ENCODE results near the gene VSX1.

VSX1 gene

DNA sequence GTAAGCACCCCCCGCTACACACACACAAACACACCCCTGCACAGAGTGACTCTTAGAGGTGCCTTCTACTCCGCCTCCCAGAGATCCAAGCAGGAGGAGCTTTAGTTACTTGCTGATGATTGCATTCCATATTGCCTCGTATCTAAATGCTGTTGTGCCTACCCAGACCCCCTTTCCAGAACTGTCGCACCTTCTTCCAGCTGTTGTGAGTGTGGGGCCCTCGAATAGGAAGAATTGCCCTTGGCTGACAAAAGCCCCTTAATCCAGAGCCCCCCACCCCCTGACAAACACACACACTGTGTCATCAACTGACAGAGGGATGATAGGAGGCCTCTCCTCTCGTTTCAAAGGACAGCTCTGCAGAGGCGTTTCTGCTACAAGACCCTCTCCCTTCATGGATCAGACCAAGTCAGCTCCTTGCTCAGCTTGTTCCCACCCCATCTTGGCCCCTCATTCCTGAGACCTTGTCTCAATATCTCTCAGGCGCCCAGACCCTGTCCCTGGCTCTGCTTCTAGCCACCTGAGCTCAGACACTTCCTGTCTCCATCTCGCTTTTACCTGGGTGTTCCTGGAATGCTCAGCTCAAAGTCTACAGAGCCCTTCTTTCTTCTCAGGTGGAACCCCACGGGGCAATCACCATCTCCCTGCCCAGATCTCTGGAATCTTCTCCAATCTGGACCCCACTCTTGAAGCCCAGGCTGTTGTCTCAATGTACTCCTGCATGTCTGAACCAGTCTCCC is 4.0 kb upstream of the VSX1 start:
- no peak for DNase-seq

DNA sequence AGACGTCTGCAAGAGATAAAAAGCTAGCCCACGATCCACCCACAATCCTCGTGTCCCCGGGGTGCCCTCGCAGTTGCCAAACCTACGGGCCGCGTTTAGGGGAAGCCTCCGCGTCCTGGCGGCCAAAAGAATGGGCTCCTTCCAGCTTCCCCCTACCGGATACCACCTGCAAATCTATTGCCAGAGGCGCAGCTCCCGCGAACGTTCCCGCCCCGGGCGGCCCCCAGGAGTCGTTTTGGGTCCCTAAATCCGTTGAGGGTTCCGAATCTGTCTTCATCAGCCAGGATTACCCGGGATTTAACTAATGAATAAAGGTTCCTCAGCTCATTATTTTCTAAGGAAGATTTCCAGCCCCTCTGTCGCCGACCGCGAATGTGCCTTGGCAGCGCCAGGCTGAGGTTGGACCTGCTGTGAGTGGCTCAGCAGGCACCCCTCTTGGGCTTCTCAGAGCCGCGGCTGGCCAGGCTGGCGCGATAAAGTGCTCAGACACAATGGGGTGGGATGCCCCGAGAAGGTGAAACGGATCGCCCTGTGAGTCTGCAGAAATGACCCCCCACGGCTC is 2.8 kb upstream of the VSX1 start:
- no peak for DNase-seq

DNA sequence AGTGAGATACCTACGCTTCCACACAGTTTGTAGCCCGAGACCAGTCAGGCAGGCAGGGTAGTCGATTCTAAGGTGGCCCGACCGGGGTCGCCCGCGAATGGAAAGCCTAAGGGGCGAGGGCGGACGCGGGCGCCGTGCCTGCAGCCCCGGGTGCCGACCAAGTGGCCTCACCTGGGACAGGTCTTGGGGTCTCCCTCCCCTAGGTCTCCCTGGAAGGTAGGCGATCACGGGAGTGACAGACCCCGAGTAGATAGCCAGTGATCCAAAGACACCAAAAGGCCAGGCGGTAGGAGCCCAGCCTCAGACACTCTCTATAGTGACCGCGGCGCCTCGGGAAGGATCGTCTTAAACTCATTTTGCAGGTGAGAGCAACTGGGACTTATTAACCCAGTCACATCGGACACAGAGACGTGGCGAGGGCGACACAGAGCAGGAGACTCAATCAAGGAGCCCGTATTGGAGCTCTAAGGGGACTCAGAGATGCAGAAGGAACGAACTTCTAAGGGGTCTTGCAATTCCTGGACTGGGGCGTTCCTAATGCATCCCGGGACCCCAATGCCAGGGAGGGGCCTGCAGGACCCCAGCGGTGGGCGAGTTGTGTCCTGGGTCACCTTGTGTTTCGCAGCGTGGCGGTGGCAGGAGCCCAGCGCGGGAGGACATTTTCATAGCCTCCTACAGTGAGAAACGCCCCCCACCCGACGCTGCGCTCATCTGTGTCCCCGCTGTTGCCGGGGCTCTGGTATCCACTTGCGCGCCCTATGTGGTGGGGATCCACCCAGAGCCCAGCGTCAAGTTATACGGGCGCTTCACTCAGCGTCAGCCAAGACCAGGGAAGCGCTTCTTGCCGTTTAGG is 2.1 kb upstream of the VSX1 start:
- no peak for DNase-seq

DNA sequence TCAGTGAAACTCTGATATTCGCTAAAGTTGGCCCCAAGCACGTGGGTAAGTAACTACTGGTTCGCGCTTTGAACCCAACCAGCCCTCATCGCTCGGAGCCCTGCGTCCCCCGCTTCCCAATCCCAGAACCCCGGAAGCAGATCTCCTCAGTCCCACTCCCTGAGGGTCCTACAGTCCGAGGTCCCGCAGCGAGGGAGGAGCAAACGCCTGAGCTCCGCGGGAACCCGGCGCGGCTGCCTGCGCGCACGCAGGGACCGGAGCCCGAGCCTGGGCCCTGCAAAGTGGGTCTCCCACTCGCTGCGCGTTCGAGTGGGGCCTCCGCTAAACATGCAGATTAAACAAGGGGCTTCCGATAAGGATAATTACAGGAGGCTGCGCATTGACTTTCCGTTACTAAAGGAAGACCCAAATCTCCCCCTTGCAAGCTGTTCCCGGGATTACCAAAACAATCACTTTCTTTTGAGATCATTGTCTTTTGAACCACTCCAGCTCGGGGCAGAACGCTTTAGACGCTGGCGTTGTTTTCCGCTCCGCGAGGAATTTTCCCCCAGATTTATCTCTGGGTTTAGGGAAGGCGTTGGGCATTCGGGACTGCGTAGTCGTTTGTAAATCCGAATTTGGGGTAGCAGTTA is 1.3 kb upstream of the VSX1 start:
- DNase-seq = no peak

DNA sequence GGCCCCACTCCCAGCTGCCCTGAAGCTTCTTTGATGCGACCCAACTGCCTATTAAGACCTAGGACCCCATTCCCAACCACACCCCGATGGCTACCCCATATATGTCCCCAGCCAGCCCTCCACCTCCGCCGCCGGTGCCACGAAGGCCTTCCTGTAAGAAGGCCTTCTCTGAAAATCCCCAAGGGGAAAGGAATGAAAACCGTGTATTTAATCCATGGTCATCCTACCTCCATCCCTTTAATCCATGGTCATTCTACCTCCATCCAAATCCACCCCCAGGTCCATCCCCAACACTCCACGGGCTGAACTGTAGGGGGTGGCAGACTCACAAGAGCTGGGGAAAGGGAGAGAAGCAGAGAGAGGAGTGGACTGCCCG is 545 bp upstream of the VSX1 start:
- DNase-seq = no peak

DNA sequence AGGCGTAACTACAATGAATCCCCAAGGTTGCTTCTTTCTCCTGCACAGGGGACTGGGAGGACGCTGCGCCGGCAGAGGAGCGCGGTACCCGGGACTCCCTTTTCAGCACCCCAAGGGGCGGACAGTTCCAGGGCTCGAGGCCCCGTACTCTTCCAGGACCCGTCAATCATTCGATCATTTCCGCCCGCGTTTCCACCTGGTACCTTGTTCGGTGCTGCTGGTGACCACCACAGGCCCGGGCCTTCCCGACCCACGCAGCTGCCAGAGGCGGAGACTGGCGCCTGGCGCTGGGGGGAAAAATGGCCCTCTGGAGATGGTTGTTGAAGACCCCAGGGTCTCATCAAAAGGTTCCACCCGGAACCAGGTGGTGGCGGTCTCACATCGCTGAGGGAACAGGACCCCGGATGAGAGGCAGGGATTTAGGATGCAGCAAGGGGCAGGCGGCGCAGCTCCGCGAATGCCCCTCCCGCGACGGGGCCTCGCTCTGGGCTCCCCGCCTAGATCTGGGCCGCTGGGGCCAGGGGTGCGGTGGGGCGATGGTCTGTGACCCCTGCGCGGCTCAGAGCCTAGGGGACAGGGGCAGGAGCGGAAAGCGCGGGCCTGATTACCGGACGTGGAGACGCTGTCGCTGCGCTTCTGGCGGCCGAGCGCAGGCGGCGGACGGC is 744 bp downstream of the VSX1 start:
- DNase-seq = no peak

DNA sequence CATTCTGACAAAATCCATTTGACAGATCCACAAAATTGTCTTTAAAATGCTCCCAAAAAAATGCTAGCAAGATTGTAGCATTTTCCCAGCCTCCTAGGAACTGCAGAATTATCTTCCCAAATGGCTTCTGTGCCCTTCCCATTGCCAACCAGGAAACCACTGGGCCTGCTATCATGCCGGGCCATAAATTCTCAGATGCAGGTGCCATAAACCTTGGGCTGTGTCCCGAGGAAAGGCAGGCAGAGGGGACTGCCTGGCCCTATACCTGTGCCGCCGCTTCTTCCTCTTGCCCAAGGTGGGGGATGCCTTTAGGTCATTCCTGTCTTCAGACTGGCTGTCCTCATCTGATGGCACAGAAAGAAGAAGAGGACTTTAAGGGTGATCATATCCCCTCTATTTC is 2.8 kb downstream of the VSX1 start:
- DNase-seq = no peak

DNA sequence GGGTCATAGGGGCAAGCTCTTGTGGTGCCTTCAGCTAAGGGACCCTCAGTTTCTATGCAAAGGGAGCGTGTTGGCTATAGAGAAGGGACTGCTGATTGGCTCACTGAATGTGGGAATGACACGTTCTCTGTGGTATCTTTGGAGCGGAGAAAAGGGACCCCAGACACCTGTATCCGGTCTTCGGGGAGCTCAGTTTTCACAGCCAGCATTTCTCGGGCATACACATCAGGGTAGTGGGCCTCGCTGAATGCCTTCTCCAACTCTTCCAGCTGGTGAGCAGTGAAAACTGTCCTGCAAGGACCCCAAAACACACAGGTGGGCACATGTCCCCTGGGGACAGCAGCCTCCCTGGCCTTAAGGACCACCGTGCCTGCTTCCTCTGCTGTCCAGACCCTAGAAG is 3.3 kb downstream of the VSX1 start:
- no peak for DNase-seq

DNA sequence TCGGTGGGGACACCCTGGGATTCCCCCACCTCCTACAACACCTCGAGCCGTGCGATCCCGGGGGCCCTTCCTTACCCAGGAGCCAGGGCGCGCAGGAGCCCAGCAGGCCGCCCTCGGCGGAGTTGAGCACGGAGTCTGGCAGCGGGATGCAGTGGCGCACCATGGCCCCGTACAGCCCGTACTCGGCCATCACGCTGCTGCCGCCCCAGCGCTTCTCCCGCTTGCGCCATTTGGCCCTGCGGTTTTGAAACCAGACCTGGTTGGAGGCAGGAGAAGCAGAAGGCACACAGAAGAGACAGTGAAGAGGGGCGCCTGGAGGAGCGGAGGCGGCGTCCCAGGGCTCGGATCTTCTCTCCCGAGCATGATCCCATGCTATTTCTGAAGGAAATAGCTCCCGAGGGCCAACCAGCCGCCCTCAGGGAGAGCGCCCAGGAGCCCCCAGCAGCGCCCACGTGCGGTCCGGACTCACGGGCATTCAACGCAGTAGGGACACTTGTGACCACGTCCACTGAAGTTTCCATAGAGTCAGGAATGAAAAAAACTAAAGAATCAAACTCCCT is 4.3 kb downstream of the VSX1 start:
- no peak for DNase-seq

DNA sequence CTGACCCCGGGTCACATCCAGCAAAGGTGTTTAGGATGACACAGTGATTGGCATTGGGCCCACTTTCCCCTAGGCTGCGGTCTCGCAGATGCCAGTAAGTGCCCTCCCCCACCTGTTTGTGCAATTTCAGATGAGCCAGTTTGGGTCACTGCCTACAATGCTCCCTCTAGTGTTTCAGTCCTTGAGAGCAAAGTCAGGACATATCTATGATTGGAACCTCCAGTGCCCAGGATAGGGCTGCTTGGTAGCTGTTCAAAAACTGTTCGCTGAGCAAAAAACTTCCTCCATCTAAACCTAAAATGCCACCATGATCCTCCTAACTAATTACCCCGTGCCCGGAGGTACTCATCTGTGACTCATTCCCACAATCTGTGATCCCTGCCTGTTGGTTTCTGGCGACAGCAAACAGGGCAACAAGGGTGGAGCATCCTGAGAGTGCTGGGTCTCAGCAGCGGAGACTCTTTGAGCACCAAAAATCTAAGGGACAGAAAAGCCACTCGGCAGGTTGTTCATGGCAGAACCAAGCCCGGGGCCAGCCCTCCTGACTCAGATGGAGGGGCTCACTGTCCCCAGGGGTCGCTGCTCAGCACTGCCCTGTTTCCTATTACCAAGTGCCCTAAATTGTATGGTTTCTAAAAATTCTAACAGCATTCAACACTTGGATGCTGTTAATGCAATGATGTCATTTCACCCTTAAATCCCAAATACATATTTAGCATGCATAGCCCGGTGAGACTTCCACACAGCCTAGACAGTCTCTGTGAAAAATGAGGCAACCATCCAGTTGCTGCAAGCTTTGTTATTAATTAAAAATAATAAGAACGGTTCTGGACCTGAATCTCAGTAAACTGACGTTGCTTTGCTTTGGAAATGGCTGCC is 5.0 kb downstream of the VSX1 start:
- DNase-seq = no peak

DNA sequence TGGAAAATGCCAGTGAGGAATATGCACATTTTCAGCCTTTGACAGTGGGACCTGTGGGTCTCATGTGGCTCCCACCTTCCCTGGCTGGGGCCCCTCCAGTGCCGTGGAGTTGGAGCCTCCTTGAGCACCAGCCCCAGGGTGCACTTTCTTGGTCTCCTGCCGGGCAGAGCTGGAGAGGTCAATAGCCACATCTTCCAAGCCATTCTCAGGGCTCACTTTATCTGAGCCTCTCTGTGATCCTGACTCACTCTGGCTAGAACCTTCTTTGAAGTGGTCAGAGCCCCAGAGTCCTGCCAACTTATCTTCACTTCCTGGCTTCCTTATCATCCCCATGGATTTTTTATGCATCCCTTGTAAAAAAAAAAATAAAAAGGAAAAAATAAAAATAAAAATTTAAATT is 5.7 kb downstream of the VSX1 start:
- DNase-seq = no peak

DNA sequence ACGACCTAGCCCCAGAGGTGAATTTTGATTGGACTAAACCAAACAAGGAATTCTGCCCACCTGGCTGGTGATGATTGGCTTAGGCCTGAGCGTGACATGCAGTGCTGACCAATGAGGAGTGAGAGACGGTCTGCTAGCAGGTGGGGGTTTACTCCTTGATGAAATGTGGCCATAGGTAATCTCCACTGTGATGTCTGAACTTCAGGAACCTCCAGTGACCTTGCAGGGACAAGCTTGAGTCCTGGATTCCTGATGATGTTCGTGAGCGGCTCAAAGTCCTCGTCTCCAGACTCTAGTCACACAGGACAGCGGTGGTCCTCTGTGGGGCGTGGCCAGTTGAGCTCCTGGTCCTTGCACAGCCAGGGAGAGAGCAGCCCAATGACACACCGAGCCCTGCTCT is 8.4 kb downstream of the VSX1 start:
- no peak for DNase-seq

DNA sequence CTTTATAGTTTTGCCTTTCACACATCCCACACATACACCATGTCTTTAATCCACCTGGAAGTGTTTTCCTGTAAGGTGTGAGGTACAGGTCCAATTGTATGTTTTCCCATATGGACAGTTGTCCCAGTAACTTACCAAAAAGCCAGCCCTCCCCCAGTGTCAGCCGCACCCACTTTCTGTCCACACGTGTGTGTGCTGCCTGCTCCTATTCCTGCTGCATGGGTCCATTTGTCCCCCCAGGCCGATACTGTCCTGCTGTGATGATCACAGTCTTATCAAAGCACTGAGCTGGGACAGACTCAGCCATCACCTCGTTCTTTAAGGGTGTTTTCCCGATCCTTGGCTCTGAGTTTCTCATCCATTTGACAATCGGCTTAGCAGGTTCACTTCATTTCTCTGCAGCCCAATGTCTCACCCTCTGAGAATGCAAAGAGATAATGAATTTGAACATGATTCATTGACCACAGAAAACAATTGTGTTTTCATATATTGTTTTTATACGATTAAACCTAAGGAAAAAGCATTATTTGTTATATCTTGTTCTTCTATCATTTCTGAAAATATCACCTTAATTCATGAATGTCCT is 9.6 kb downstream of the VSX1 start:
- DNase-seq = no peak

DNA sequence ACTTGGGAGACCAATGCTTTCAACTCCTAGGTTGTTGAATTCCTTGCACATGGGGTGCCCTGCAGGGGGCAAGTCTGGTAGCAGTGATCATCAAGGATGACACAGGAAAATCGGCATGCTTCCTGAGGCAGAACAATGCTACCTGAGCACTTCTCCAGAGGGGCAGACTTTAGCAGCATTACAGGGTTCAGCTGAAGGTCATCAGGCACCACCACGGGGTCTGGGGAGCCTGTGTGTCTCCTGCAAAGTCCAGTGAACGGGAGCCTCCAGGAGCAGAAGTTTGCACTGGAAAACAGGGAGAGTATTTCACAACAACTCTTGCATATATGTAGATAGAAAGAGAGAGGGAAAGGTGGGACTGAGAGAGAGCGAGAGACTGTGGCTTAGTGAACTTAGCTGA is 10.2 kb downstream of the VSX1 start:
- DNase-seq = no peak

DNA sequence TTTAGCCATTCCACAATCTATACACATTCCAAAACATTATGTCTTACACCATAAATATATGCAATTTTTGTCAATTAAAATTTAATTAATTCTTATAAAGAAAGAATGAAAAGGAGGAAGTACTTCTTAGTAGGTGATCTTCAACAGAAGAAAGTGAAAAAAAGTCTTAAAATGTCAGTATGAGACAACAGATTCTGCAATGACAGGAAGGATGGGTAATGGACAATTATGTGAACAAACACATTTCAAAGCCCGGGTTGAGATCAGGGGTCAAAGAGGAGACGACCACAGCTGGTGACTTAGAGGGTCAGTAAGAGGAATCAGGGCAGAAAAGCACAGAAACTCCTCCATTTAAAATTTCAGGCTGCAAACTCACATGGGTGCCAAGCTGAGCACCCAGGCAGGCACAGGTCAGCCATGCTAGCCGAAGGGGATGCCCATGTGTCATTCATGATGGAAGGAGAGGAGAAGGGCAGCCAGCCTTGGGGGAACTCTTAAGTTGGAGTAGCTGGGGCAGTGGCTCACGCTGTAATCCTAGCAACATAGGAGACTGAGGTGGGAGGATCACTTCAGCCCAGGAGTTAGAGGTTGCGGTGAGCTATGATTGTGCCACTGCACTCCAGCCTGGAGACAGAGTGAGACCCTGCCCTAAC is 11.0 kb downstream of the VSX1 start:
- no peak for DNase-seq

DNA sequence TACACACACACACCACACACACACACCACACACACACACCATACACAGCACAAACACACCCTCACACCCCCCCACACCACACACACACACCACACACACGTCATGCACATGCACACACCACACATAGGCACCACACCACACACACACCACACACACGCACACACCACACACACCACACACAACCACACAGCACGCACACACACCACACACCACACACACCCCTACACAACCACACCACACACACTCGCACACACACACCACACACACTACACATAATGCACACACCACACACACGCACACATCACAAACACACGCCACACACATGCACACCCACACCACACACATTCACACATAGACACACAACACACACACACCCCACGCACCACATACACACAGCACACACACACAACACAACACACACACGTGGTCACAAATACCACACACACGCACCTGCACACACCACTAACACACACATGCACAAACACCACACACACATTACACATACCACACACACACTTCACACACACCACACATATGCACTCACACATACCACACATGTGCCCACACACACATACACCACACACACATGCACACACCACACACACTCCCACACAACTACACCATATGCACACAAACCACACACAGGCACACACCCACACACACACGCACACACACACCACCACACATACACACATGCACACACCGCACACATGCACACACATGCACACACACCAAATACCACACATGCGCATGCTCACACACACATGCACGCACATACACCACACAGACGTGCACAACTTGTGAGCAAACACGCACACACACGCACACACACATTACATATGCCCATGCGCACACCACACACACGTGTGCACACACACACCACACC is 14.6 kb downstream of the VSX1 start:
- DNase-seq = no peak

DNA sequence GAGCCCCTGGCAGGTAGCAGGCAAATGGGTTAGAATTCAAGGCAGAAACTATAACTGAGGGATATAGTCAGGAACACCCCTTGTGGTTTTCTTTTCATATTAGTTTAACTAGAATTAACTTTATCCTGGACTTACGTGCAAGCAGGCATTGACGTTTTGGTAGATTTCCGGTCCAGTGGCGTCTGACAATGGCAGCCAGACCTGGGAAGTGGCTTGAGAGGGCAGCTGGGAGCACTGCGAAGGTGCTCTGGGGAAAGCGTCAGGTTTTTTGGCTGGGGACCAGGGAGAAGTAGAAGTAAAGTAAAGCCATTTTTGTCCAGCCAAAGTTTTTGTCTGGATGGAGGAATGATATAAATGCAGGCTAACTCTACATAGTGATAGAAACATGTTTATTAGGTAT is 15.6 kb downstream of the VSX1 start:
- DNase-seq = no peak

DNA sequence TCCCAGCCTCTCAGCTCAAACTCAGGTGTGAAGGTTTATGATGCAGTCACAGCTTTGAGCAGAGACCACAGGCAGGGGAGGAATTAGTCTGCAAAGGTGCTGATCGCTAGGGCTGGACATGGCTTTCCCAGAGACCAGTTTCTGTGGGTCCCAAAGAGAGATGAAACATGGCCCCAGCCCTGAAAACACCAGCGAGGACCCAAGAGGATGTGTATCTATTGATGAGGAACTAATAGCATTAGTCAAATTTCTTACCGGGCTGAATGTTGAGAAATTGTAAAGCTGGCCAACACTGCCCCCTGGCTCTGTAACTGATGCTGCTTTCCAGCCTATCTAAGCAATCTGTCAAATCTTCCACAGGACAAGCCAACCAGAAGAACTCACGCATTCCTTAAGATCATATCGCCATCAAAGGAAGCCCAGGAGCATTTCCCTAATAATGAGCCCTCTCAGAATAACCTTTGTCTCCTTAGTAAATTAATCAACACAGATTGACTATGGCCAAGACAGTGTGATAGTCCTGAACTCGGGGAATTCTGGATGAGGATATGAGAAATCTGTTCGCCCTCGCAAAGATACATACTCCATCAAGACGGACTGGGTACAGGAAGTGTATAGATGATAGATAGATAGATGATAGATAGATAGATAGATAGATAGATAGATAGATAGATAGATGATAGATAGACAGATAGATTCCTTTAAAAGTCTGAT is 16.2 kb downstream of the VSX1 start:
- DNase-seq = peak; percentile 15 to 52

DNA sequence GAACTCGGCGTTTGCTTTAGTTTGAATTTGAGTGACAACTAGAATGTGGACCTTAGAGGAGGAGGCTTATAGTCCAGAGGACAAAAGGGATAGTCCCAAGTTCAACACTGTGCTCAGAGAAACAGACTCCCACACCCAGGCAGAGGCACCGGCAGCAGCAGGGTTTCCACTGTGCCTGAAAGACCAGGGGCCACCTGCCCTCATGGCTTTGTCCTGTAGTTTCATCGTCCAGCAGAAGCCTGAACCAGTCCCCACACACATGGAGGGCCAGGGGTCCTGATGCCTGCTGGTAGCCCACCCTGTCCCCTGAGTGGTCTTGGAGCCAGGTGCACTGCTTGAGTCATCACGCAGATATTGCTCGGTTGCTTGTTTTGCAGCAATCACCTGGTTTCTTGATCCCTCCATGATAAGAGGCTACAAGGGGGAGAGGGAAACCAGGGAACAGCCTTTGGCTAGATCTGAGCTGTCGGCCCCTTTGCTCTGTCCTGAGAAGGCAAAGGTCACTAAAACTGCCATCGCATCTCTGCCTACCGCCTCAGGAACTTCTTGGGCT is 16.8 kb downstream of the VSX1 start:
- DNase-seq = no peak
